GM19238 (cell line): ENCODE results near the gene OR7D2.

Experiments used
- DNase-seq: peaks from one replicate; pipeline ENCODE4 v3.0.0; 2011; ENCODE audit warnings: low spot score; ENCODE audit not compliant: insufficient read length

The OR7D2 gene

GRCh38 chr19:9205501-9206113 lies 26.8 kb downstream of the OR7D2 start:
- peak; percentile 27 for DNase-seq

- no peak for DNase-seq
Measured at GRCh38 chr19:9219489-9219888, 40.7 kb downstream of the OR7D2 start, which contains the start of gene OR7D4. OR7D4 (minus strand) TSS chr19:9219589; CDS start chr19:9214837, 4,752 bp downstream.
